ENCODE measurements around the gene GART. TPM values are rescaled to one million over a fixed set of nuclear protein-coding genes. Genes with fewer than 3 reads are reported as not detected.
A peak's percentile ranks its signal among the peaks of the same experiment; 100 is the strongest.

Gene GART
- total and polyA plus RNA-seq, 2 of the 8 experiments (the other 6 are each of a cell fraction or from before 2014, with no cell fraction given): 23.1 to 231 TPM

- ChIA-PET POLR2A (ENCODE audit: partially characterized antibody) (interaction anchor here (1.1 to 1.4 kb wide), 2 partner anchors 13 to 19 kb away, joined by 3 to 4 read pairs; no protein-coding TSS in a partner anchor), CTCF (ENCODE audit: partially characterized antibody) (interaction anchor here (0.7 to 1.4 kb wide), 5 partner anchors 10 to 108 kb away, joined by 3 to 5 read pairs (median 3); no protein-coding TSS in a partner anchor)
- Histone ChIP-seq H2BK15ac (ENCODE audit: low read length) (no peak overlapping the region), H2BK5ac (ENCODE audit: low read depth, low read length) (no peak overlapping the region), H3K79me2 (ENCODE audit: control insufficient read depth in 1 of 2, insufficient read depth in 2 of 2, low read length in 2 of 2) (no peaks in the 10 kb centered on the region), H3K56ac (replicated peaks; ENCODE audit: insufficient read length, low read depth, low read length) (no peak overlapping the region), H3K4me1 (replicated peaks in 1 of 4; ENCODE audit: control insufficient read depth in 3 of 4, insufficient read depth in 4 of 4, low read length in 3 of 4) (no peaks in the 10 kb centered on the region), H4K5ac (ENCODE audit: insufficient read length, low read depth, low read length) (no peak overlapping the region), H3K23ac (ENCODE audit: insufficient read length) (no peak overlapping the region), H3K4ac (replicated peaks; ENCODE audit: insufficient read length, low read depth, low read length) (no peak overlapping the region), H3K79me1 (ENCODE audit: low read depth, low read length) (no peaks in the 10 kb centered on the region), H2AK5ac (ENCODE audit: low read depth, low read length) (no peak overlapping the region), H2BK20ac (ENCODE audit: low read length) (no peak overlapping the region), H3K14ac (ENCODE audit: insufficient read length) (no peak overlapping the region), H3K4me2 (ENCODE audit: insufficient read depth in 1 of 2, low read depth in 2 of 2, low read length in 2 of 2) (no peak overlapping the region), H4K91ac (replicated peaks; ENCODE audit: insufficient read length, low read length) (no peak overlapping the region), H3K9me3 (ENCODE audit: insufficient read depth in 2 of 2, low read depth in 1 of 2, low read length in 1 of 2) (no peaks in the 10 kb centered on the region), H2AFZ (ENCODE audit: low read length) (no peak overlapping the region), H4K8ac (ENCODE audit: extremely low read depth, insufficient read depth, low read length) (no peak overlapping the region), H4K20me1 (replicated peaks in 1 of 2; ENCODE audit: control insufficient read depth in 1 of 2, insufficient read depth in 2 of 2, low read length in 2 of 2) (no peaks in the 10 kb centered on the region), H2BK120ac (replicated peaks; ENCODE audit: low read depth, low read length) (no peak overlapping the region), H3K18ac (ENCODE audit: extremely low read depth, low read length) (no peak overlapping the region), H3K27ac (ENCODE audit: low read depth, low read length) (no peak overlapping the region), H2BK12ac (ENCODE audit: low read depth, low read length) (no peak overlapping the region), H3K4me3 (ENCODE audit: extremely low read depth in 1 of 4, insufficient read depth in 2 of 4, low read depth in 3 of 4, low read length in 4 of 4) (no peak overlapping the region), H3K36me3 (ENCODE audit: control insufficient read depth in 2 of 4, insufficient read depth in 4 of 4, low read length in 3 of 4) (peaks cover 0 to 4% (median under 1%) of the 10 kb centered on the region in 4 experiments; a peak in 3 of 8 replicates), H3K23me2 (ENCODE audit: low read depth, low read length) (no peaks in the 10 kb centered on the region), H3K9ac (replicated peaks in 1 of 4; ENCODE audit: extremely low read depth in 1 of 4, low read depth in 3 of 4, low read length in 3 of 4) (no peak overlapping the region), H3K27me3 (replicated peaks in 1 of 4; ENCODE audit: control insufficient read depth in 3 of 4, extremely low read depth in 1 of 4, insufficient read depth in 3 of 4, low read length in 3 of 4) (no peaks in the 10 kb centered on the region)
- 88% methylated on average over 6 of the region's 6 CpGs; no CpG with 5 or more reads in 1 of the 2 experiments for WGBS, 2 experiments (ENCODE audit: extremely low coverage in 1 of 2, insufficient coverage in 1 of 2, insufficient read length in 1 of 2, insufficient replicate concordance in 2 of 2, low coverage in 1 of 2, low lambda C conversion rate in 2 of 2, missing lambda C conversion rate in 1 of 2)
- FAIRE-seq: no peak
- no peak for DNase-seq (ENCODE audit: low read depth in 1 of 2, low spot score in 2 of 2)
- TF ChIP-seq BACH1 (IDR thresholded peaks at IDR 0.05; ENCODE audit: low read length): no peak
- TF ChIP-seq MAFK (IDR thresholded peaks at IDR 0.05; ENCODE audit: low read depth, low read length): peak; percentile 52; the same call in 1 of the 2 replicates
Observed at GRCh38 chr21:33455686-33456446, 86.1 kb downstream of the GART start.
